T-helper 1 cell (primary cell): ENCODE results near the gene EXOC3L1.

Experiments used
- DNase-seq, 5 donors: peaks; one replicate each; pipeline ENCODE4 v3.0.0-alpha.2; 2012 to 2020

The EXOC3L1 gene

DNA sequence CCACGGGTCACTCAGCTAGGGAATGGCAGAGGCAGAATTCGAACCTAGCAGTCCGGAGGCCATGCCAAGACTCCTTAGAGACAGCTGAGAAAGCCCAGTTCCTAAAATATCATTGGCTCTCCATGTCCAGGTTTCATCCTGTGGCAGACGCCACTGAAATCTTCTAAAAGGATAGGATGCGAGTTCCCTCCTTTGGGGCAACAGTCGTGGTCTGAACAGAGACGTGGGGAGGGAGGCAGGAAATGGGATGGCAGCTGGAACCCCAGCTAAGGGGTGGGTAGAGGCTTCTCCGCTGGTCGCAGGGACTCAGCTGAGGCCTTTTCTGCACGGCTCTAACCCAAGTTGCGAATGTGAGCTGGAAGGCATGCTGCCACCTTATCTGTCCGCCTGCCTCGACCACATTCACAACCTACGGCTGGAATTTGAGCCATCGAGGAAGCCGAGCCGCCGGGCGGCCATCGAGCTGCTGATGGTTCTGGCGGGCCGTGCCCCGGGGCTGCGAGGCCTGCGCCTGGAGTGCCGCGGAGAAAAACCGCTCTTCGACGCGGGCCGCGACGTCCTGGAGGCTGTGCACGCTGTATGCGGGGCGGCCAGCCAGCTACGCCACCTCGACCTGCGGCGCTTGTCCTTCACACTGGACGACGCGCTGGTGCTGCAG lies 27.3 kb downstream of the EXOC3L1 start:
- no peak for DNase-seq

DNA sequence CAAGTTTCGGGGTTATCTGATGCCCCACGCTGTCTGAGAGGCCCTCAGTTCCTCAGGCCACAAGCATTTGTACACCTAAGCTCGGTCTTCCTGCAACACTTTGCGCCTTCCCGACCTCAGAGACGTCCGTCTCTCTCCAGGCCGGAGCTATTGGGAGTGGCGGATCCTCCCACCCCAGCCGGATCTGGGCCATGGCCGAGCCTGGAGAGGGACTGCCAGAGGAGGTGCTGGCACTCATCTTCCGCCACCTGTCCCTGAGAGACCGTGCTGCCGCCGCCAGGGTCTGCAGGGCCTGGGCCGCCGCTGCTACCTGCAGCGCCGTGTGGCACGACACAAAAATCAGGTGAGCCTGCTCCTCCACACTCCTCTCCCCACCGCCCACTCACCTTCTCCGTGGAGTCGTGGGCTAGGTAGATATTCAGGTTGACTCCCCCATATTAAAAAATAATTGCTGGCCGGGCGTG lies 28.3 kb downstream of the EXOC3L1 start:
- DNase-seq = no peak

DNA sequence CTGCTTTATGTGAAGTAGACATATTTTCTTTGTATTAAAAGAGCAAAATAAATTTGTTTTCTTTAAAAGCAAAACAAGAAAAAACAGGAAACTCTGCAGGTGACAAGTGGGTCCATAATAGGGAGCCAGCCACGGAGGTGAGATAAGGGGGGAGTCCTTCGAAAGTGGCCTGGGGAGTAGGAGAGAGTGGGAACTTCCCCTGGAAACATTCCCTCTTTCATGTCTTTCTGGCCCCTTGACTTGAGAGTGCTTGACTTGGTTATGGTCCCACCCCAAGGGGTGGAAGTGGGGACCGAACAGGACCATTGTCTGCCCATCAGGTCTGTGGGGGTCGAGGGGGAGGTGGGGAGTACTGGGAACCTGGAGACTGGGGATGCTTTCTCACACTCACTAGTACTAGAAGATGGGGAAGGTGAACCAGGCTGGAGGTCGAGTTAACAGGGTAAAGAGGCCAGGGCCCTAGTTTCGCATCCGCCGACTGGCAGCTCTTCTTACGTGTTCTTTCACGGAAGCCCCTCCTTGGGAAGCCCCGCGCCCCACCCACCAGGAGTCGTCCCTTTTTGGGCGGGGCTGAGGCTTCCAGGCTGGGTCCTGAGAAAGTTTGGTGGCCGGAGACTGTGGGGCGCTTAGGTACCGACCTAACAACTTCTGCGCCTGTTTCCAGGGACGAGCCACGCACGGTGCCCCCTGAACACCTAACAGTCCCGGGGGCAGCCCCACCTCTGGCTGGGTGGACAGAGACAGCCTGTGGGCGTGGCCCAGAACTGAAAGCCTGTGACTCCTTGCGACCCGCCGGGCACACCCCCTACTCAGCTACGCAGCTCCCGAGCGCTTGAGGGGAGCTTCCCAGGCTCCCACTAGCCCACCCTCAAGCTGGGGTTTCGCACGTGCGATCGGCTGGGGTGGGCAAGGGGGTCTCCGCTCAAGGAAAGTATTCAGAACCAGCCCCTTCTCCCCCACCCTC lies 31.0 kb downstream of the EXOC3L1 start:
- DNase-seq = peak; percentile 65 to 95 (median 76)

DNA sequence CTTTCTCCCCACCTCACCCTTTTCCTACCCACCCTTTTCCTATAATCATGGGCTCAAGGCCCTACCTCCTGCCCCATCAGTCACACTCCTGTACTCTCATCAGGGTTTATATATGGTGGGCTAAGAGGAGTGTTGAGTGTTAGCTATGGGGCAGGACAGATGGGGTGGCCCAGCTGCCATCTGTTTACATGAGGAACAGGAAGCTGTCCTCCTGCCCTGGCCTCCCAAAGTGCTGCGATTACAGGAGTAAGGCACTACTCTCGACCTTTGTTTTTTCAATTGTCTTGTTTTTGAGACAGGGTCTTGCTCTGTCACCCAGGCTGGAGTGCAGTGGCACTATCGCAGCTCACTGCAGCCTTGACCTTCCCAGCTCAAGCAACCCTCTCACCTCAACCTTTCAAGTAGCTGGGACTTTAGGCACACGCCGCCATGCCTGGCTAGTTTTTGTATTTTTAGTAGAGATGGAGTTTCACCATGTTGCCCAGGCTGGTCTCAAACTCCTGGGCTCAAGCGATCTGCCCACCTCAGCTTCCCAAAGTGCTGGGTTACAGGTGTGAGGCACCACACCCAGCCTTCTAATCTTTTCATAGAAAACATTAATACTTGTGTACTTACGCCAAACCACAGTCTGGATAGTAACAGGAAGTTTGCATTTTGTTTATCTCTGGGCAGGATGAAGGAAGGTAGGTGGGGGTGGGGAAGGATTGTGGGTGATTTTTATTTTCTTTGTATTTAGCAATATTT lies 31.9 kb downstream of the EXOC3L1 start:
- DNase-seq = peak in 1 of 5 donors; percentile 68

DNA sequence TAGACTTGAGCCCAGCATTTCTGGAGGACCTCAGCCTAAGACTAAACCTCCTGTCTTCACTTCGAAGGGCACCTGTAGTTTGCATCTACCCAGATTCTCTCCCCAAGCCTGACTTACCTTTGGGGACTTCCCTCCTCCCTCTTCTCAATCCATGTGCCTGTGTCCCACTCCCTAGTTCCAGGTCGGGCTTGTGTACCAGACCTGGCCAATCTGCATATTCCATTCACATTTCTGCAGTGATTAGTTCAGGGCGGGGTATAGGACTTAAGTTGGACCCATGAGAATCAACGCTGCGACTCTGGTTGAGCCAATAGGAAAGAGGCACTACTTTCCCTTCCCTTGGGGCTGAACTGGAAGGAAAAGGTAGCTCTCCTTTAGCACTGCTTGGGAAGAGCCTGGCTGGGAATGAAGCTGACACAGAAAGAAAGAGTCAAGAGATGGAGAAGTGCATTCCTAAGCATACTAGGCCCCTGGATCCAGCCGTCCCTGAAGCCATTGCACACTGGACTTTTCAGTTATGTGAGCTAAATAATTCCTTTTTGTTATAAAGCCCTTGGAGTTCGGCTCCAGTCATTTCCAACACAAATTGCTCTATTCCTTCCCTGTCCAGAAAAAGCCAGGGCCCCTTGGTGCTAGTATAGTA lies 32.7 kb downstream of the EXOC3L1 start:
- no peak for DNase-seq

DNA sequence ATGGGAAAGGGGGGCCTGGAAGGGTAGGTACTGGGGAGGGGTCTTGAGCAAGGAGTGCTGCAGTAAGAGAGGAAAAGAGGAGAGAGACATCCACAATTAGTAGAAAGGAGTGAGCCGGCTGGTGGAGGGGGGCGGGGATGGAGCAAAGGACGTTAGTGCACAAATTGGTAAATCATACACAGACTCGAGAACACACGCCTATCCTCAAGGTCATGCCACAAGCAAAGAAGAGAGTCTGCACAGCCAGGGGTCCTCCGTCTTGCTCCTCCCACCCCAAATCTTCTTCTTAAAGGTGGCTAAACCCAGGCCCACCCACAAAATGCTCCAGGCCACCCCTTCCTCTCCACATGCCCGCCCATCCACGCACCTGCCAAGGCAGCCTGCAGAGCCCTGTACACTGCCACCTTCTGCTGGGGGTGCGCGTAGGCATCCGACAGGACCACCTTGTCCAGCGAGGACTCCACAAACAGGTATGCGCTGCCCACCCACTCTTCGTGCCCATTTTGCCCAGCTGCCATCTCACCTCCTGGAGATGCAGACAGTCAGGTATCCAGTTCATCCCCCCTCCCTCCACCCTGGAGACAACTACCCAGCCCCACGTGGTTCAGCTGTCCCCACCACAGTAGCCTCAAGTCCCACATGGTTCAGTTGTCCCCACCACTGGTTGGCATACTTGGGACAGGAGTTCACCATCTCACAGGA lies 33.6 kb downstream of the EXOC3L1 start:
- no peak for DNase-seq

DNA sequence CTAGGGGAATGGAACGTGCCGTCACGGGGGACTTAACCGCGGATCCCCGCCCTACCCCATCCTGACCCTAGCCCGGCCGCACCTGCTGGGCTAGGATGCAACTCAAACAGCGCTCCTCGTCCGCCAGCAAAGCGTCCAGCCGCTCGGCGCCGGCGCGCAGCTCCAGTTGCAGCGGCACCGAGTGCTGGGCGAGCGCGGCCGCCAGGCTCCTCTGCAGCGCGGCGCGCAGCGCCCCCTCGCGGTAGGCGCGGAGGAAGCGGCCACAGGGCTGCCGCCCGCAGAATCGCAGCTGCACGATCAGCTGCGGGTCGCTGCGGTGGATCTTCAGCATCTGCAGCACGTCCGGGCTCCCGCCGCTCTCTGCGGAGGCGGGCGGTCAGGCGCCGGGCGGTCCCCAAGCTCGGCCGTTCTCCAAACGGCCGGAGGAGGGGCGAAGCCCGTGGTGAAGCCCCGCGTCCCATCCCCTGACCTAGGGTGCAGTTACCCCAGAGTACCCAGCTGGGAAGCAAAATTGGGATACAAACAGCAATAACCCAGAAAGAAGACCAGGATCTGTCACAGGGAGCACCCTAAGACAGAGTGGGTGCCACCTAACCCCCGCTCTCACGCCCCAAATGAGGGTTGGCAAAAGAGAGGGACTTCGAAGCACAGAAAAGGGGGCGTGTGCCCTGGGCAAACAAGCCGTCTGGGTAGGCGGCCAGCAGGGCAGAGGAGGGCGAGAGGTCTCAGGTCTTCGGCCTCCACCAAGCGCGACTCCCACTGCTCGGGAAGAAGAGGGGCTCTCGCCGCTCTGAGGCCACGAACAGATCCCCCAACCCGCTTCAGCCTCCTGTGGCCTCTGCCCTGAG lies 34.4 kb downstream of the EXOC3L1 start:
- DNase-seq = peak; percentile 64 to 81 (median 68)

DNA sequence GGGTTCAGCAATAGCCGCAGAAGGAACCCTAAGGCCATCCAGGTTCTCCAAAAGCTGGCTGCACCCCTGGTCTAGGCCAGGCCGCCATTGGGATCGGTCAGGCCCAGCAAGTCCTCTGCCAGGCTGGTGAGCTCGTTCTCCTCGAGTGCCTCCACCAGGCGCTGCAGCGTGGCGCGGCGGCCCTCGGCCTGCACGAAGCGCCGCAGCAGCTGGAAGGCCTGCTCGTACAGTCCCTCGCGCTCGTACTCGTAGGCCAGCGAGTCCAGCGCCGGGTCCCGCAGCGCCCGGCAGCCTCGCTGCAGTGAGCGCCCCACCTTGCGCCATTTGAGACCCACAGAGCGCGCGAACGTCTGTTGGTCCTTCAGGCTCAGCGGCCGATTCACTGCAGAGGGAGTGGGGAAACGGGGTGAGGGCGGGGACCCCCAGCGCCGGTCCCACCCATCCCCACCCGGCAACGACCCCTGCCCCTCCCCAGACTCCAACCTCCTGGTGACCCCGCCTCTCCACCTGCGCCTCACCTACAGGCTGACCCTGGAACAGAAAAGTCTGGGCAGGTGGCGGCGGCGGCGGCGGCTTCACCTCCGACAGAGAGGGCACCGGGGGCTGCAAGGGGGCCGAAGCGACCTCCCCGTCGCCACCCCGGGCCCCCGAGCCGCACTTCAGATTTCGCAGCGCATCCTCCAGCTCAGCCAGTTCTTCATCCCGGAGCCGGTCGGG lies 35.2 kb downstream of the EXOC3L1 start:
- DNase-seq = no peak

DNA sequence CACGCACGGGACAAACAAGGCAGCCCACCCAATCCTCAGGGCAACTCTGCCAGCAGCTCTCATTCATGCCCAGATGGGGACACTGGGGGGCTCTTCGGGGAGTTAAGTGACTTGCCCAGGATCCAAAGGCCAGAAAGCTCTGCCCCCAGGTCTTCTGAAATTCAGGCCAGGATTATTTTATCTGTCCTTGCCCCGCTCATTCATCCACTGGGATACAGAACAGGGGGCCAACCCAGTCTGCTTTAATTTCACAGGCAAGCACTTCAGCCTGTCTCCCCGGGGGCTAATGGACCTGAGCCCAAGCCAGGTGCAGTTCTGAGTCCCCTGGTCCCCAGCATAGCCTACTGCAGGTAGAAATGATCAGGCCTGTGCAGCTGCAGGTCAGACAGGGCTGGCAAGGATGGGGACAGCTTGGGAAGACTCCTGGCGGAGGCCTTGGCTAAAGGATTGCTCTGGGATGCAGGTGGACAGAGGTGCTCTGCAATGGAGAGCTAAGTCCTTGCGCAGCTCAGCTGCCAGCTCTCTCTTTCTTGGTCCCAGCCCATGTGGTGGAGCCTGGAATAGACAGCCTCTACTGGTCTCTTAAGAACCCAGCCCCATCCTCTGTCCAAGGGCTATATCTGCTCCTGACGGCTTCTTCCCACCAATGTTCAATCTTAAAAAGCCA lies 38.4 kb downstream of the EXOC3L1 start:
- DNase-seq = no peak

DNA sequence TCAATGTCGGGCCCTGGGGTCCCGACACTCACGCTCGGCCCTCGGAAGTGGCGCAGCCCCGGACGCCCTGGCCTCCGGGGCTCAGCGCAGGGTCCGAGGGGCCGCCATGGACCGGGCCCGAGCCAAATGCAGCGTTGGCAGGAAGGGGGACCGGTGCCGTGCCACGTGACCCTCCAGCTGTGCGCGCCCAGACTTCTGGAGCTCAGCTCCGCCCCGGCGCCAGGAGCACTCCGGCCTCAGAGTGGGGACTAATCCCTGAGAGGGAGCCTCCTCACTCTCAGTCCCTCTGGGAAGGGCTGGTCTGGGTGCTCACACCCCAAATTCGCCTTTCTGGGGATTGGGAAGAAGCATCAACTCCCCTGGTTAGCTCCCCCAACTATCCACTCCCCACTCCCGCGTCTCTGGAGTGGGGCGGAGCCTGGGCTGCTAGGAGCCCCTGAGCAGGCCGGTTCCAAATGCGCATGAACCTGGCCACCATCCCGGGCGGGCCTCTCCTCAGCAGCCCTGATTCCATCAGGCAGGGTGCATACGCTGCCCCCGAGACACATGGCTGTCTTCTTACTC lies 39.0 kb downstream of the EXOC3L1 start, which contains the start of gene B3GNT9:
TSS of gene B3GNT9 (minus strand) at position 166 of the 564 bp plus-strand sequence. CDS start 513 bp downstream, outside the sequence.
- DNase-seq = peak in 1 of 5 donors; percentile 70

DNA sequence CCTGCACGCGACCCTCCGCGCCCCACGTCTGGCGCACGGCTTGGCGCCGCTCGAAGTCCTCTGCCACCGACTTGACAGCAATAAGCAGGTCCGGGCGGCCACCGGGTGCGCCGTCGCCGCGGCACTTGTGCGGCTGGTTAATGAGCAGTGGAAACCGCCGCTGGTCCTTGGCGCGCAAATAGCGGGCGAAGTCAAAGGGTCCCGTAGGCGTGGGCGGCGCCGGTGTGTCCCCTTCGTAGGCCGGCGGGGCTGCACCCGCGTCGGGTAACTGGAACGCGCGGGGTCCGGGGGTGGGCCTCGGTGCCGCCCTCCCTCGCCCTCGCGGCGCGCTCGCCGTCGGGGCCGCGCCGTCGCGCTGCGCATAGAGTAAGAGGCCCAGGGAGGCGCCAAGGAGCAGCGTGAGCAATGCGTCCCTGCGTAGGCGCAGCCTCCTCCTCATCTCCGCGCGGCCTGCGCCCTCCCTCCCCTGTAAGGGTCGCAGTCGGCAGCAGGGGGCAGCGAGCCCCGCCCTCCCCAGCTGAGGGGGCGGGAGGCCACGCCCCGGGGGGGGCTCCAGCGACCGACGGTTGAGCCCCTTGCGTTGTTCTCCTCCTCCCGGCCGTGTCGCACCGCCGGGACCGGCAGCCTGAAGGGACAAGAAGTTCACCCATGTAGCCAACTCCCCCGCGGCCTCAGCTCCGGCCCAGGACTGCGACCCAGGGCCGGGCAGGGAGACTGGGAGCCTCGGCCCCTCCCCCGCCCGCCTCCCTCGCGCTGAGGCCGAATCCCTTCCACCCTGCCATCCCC lies 39.7 kb downstream of the EXOC3L1 start:
- peak in 2 of 5 donors; percentile 34 to 71 for DNase-seq

DNA sequence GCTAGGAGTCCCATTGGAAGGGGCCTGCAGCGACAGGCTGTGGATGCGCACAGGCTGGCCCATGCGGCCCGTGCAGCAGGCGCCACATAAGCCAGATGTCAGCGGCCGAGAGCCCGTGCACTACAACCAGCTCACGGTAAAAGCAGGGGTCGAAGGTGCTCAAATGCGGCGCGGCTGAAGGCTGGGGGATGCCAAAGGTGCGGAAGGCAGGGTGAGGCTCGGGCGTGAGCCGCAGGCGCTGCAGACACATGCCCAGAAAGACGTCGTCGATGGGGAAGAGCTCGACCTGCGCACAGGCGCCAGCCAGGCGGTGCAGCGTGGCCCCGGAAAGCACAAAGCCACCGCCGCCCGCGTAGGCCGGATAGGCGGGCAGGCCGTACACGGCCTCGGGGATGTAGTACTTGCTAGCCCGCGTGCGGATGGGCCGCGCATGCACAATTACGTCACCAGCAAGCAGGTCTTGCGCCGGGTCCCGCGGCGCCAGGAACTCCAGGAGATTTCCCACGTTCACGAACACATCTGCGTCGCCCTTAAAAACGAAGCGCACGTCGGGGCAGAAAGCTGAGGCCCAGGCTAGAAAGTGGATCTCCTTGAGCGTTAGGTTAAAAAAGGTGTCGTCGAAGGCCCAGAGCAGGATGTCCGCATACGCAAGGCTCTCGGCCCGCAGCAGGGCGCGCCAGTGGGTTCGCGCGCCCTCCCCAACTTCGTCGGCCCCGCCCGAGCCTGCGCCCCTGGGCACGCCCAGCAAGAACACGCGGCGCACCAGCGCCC lies 40.5 kb downstream of the EXOC3L1 start:
- no peak for DNase-seq

DNA sequence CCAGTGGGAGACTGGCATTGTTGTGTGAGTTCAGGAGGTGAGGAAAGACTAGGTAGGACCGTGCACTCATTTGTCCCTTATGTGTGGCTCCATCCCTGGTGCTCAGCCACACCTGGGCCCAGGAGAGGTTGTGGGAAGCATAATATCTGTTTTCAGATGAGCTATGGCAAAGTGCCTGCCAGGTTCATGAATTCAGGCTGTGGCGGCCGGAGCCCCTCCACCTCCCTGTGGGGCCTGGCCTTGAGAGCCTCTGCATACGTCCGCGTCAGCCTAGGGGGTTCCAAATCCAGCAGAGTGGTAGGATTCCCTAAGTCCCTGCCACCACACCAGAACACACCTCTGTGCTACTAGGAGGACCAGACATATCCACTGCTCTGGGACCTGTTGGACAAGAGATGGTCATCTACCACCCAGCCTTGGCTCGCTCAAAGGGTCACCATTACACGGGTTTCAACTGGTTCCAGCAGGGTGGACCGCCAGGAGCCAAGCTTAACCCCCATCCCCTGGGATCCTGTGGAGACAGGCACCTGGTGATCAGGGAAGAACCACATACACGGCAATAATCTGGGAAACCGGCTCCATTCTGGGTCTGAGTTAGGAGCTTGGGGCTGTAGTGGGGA lies 41.2 kb downstream of the EXOC3L1 start:
- DNase-seq = no peak

DNA sequence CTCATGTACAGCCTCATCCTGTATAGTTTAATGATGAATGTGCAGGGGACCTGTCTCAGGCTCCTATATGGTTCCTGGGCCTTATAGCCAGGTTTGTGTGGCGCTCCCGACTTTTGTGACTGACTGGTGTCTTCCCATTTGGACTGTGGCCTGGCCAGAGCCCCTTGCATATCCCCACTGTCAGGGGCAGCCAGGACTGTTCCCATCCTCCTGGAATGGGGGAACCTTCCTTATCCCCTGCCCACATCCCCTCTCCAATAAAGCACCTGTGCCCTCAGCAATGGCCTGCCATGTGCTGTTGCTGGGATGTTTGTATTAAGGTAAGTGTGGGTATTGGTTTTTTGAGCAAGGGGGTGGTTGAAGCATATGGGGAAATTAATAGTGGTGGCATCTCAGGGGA lies 41.7 kb downstream of the EXOC3L1 start:
- DNase-seq = no peak

DNA sequence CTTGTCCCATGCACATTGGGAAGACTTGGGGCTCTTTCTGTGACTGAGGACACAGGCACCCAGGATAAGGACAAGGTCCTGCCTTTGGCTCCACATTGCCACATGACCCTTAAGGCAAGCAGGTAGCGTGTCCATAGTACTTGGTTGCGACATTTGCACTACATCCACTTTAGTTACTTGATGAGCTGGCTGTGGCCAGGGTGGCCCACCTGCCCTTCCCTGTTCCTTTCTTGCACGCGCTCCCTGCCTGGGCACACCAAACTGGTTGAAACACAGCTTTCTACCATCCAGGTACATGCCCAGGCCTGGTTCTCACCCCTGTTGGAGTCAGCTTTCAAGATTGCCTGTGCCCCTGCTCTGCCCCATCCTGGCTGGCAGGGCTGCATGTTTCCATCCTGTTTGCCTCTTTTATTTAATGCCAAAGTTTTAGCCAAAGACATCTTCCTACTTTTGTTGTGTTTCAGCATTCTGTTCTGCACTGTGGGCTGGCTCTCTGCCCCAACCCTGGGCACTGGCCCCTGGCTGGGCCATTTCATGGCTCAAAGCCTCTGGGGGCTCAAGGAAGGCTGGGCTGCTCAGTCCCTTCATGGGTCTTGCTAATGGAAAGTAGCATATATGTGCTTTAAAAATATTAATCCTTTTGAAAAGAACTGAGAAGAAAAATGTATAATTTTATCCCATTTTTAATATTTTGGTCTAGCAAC lies 42.3 kb downstream of the EXOC3L1 start:
- DNase-seq = no peak
